Tibial artery (tissue), 4 donors: ENCODE data around the gene LGALS8.

Experiments used
- DNase-seq, 2 donors: peaks; one replicate each; pipeline ENCODE4 v3.0.0-alpha.2; 2019
- H3K27ac ChIP-seq, 2 donors: fragments of 200-600 bp; sonication (generic) in 1 of 2; 1 replicate in 1 of 2; 2 replicates in 1 of 2; pipeline ENCODE4 v1.5.1; 2018 to 2019; ENCODE audit warnings: mild to moderate bottlenecking in 1 of 2
- H3K27me3 ChIP-seq, 2 donors: fragments of 200-600 bp; sonication (generic) in 1 of 2; one replicate each; pipeline versions ENCODE4 v1.5.1 to v1.6.0; 2016 to 2019
- H3K36me3 ChIP-seq, 3 donors: fragments of 200-600 bp; sonication (generic) in 2 of 3; one replicate each; pipeline ENCODE4 v1.5.1; 2016 to 2019; ENCODE audit warnings: mild to moderate bottlenecking in 2 of 3
- H3K4me1 ChIP-seq, 4 donors: fragments of 200-600 bp; sonication (generic) in 2 of 4; 1 replicate in 3 of 4; 2 replicates in 1 of 4; pipeline ENCODE4 v1.5.1; 2016 to 2019
- H3K4me3 ChIP-seq, 2 donors: fragments of 200-600 bp; sonication (generic) in 1 of 2; 1 replicate in 1 of 2; 2 replicates in 1 of 2; pipeline ENCODE4 v1.5.1; 2018 to 2019; ENCODE audit warnings: mild to moderate bottlenecking in 2 of 2
- H3K9me3 ChIP-seq, 3 donors: fragments of 200-600 bp; sonication (generic) in 1 of 3; one replicate each; pipeline ENCODE4 v1.5.1; 2016 to 2019
- intact Hi-C: fragments of 100-400 bp; cut with DNase I; formaldehyde crosslinking; loops from one replicate; pipeline ENCODE4 v1.15.0; 2023; ENCODE audit warnings: low total_unique reads
- TF ChIP-seq, protein P1 (sequence below), 2 experiments: fragments of 200-600 bp in 1 of 2; fragments of 450-650 bp in 1 of 2; IDR thresholded peaks; one replicate each; pipeline ENCODE4 v1.5.1; 2017 to 2019; ENCODE audit warnings: antibody characterized with exemption in 2 of 2, mild to moderate bottlenecking in 1 of 2, moderate library complexity in 1 of 2

Gene LGALS8

GRCh38 chr1:236556606-236557005, 32.8 kb downstream of the LGALS8 start:
- Histone ChIP-seq H3K27ac (no peak overlapping the region), H3K36me3 (peaks cover 75 to 97% (median 85%) of the 10 kb centered on the region in 3 donors)
- intact Hi-C loops, result no loop called here

DNA sequence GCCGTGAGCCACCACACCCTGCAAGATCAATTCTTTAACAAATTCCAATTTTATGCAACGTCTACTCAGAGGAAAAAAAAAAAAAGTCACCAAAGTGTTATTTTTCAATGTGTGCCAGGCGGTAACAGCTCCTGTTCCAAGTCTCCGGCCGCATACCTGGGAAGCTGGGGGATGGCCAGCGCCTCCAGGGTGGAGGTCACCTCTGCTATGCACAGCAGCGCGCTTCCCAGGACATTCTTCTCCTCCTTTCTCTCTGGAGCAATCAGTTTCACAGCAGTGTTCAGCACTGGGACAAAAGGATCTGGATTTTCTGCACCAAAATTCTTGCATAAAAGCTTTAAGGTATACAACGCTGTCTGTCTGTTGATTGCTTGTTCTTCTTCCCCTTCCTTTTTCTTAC, 34.3 kb downstream of the LGALS8 start:
- no peaks in the 10 kb centered on the region for H3K27me3 ChIP-seq
- H3K4me1 ChIP-seq, result no peaks in the 10 kb centered on the region
- intact Hi-C loops, result no loop called here
- TF ChIP-seq, protein P1, sequence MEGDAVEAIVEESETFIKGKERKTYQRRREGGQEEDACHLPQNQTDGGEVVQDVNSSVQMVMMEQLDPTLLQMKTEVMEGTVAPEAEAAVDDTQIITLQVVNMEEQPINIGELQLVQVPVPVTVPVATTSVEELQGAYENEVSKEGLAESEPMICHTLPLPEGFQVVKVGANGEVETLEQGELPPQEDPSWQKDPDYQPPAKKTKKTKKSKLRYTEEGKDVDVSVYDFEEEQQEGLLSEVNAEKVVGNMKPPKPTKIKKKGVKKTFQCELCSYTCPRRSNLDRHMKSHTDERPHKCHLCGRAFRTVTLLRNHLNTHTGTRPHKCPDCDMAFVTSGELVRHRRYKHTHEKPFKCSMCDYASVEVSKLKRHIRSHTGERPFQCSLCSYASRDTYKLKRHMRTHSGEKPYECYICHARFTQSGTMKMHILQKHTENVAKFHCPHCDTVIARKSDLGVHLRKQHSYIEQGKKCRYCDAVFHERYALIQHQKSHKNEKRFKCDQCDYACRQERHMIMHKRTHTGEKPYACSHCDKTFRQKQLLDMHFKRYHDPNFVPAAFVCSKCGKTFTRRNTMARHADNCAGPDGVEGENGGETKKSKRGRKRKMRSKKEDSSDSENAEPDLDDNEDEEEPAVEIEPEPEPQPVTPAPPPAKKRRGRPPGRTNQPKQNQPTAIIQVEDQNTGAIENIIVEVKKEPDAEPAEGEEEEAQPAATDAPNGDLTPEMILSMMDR (IDR thresholded peaks at IDR 0.05), result no peak
- H3K36me3 ChIP-seq, result peaks cover 68 to 90% (median 71%) of the 10 kb centered on the region in 3 donors
- no peaks in the 10 kb centered on the region for H3K9me3 ChIP-seq
- no peak overlapping the region for H3K4me3 ChIP-seq
- no peak overlapping the region for H3K27ac ChIP-seq
- DNase-seq, result no peak

More at GRCh38 chr1:236556606-236557005, 32.8 kb downstream of the LGALS8 start:
- no peaks in the 10 kb centered on the region for H3K27me3 ChIP-seq
- TF ChIP-seq, protein P1 (IDR thresholded peaks at IDR 0.05), result no peak
- no peaks in the 10 kb centered on the region for H3K4me1 ChIP-seq
- no peak overlapping the region for H3K4me3 ChIP-seq
- DNase-seq, result no peak
- no peaks in the 10 kb centered on the region for H3K9me3 ChIP-seq

GRCh38 chr1:236558846-236559245, 35.1 kb downstream of the LGALS8 start:
- Histone ChIP-seq H3K9me3 (no peaks in the 10 kb centered on the region), H3K36me3 (peaks cover 67 to 90% (median 68%) of the 10 kb centered on the region in 3 donors), H3K4me1 (no peaks in the 10 kb centered on the region), H3K27ac (no peak overlapping the region), H3K4me3 (no peak overlapping the region), H3K27me3 (no peaks in the 10 kb centered on the region)
- intact Hi-C loops, result no loop called here
- TF ChIP-seq, protein P1 (IDR thresholded peaks at IDR 0.05), result no peak
- DNase-seq, result no peak

GRCh38 chr1:236560213-236560771, 36.5 kb downstream of the LGALS8 start:
- peaks cover 67 to 90% (median 69%) of the 10 kb centered on the region in 3 donors for H3K36me3 ChIP-seq
- no peak overlapping the region for H3K27ac ChIP-seq
- H3K27me3 ChIP-seq, result no peaks in the 10 kb centered on the region
- DNase-seq, result no peak
- H3K4me1 ChIP-seq, result no peaks in the 10 kb centered on the region
- intact Hi-C loops, result no loop called here
- no peaks in the 10 kb centered on the region for H3K9me3 ChIP-seq
- no peak overlapping the region for H3K4me3 ChIP-seq
- TF ChIP-seq, protein P1 (IDR thresholded peaks at IDR 0.05), result no peak

- H3K36me3 ChIP-seq, result peaks cover 66 to 90% (median 69%) of the 10 kb centered on the region in 3 donors
- intact Hi-C loops, result no loop called here
- H3K4me3 ChIP-seq, result no peak overlapping the region
- TF ChIP-seq, protein P1 (IDR thresholded peaks at IDR 0.05), result no peak
- DNase-seq, result no peak
- no peaks in the 10 kb centered on the region for H3K4me1 ChIP-seq
- H3K9me3 ChIP-seq, result no peaks in the 10 kb centered on the region
- no peaks in the 10 kb centered on the region for H3K27me3 ChIP-seq
- H3K27ac ChIP-seq, result no peak overlapping the region
These were observed 38.2 kb downstream of the LGALS8 start for GRCh38 chr1:236561976-236562375.

- intact Hi-C loops, result no loop called here
- no peaks in the 10 kb centered on the region for H3K4me1 ChIP-seq
- no peaks in the 10 kb centered on the region for H3K27me3 ChIP-seq
These were observed 41.7 kb downstream of the LGALS8 start for GRCh38 chr1:236565530-236565929.

More at GRCh38 chr1:236565530-236565929, 41.7 kb downstream of the LGALS8 start:
- TF ChIP-seq, protein P1 (IDR thresholded peaks at IDR 0.05), result no peak
- Histone ChIP-seq H3K36me3 (peaks cover 64 to 91% (median 80%) of the 10 kb centered on the region in 3 donors), H3K4me3 (no peak overlapping the region), H3K27ac (no peak overlapping the region), H3K9me3 (no peaks in the 10 kb centered on the region)
- DNase-seq, result no peak
